Vagina (tissue), 2 donors: ENCODE data around the gene GATAD2A.

Experiments used
- POLR2A ChIP-seq, 2 donors: fragments of 450-650 bp; IDR thresholded peaks; one replicate each; pipeline ENCODE4 v1.6.1; 2017; ENCODE audit warnings: antibody characterized with exemption in 2 of 2, mild to moderate bottlenecking in 2 of 2, moderate library complexity in 2 of 2
- POLR2AphosphoS5 ChIP-seq, 2 donors: sonication (generic); formaldehyde crosslinking; IDR thresholded peaks; one replicate each; pipeline ENCODE4 v1.9.0; 2017; ENCODE audit warnings: antibody characterized with exemption in 2 of 2, mild to moderate bottlenecking in 2 of 2, low read depth in 1 of 2; ENCODE audit not compliant: insufficient read depth in 1 of 2
- TF ChIP-seq, protein P1 (sequence below), 3 experiments: fragments of 450-650 bp in 2 of 3; fragments of 200-600 bp in 1 of 3; sonication (generic) in 1 of 3; IDR thresholded peaks; one replicate each; pipeline ENCODE4 v1.5.1; 2017 to 2019; ENCODE audit warnings: antibody characterized with exemption in 3 of 3, mild to moderate bottlenecking in 2 of 3, moderate library complexity in 2 of 3

GRCh38 chr19:19368087-19368486, 37.4 kb upstream of the GATAD2A start:
- TF ChIP-seq, protein P1, sequence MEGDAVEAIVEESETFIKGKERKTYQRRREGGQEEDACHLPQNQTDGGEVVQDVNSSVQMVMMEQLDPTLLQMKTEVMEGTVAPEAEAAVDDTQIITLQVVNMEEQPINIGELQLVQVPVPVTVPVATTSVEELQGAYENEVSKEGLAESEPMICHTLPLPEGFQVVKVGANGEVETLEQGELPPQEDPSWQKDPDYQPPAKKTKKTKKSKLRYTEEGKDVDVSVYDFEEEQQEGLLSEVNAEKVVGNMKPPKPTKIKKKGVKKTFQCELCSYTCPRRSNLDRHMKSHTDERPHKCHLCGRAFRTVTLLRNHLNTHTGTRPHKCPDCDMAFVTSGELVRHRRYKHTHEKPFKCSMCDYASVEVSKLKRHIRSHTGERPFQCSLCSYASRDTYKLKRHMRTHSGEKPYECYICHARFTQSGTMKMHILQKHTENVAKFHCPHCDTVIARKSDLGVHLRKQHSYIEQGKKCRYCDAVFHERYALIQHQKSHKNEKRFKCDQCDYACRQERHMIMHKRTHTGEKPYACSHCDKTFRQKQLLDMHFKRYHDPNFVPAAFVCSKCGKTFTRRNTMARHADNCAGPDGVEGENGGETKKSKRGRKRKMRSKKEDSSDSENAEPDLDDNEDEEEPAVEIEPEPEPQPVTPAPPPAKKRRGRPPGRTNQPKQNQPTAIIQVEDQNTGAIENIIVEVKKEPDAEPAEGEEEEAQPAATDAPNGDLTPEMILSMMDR (IDR thresholded peaks at IDR 0.05), result no peak
- TF ChIP-seq POLR2A (IDR thresholded peaks at IDR 0.05) (no peak), POLR2AphosphoS5 (IDR thresholded peaks at IDR 0.05; ENCODE audit: insufficient read depth in 1 of 2, low read depth in 1 of 2) (no peak)
